HG02610 (cell line): ENCODE data around the gene NR3C2.

Experiments
- ATAC-seq: cut with Tn5 transposase; IDR thresholded peaks from one replicate; pipeline ENCODE4 v1.9.1; 2021; ENCODE audit warnings: mild to moderate bottlenecking, moderate library complexity; ENCODE audit not compliant: unreplicated experiment

Gene NR3C2

DNA sequence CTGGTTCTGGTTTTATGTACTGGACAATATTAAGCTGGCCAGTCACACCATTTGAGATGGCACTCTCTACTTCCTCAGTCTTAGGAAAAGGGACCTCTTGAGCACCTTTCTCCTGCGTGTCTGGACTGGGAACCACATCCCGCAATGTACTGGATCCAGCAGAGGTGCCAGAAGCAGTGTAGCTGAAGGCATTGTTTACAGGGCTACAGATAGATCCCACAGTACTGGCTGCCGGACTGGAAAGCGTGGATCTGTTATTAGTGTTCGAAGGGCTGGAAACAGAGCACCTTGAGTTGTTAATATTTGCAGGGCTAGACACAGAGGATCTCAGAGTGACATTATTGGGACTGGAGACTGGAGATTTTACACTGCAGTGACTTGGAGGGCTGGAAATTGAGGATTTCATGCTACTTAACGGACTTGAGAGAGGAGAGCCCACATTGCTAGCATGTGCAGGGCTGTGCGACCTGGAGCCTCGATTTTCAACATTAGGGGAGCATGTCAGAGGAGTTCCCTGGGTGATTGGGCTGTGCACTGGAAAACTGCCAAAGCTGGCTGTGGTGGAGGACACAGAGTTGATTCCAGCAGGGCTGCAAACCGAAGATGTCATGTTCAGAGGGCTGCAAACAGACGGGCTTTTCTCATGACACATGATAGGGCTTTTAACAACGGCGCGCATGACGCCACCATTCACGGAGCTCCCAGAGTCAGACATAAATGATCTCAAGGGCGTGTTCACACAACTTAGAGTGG is 6.4 kb downstream of the NR3C2 start:
- no peak for ATAC-seq

DNA sequence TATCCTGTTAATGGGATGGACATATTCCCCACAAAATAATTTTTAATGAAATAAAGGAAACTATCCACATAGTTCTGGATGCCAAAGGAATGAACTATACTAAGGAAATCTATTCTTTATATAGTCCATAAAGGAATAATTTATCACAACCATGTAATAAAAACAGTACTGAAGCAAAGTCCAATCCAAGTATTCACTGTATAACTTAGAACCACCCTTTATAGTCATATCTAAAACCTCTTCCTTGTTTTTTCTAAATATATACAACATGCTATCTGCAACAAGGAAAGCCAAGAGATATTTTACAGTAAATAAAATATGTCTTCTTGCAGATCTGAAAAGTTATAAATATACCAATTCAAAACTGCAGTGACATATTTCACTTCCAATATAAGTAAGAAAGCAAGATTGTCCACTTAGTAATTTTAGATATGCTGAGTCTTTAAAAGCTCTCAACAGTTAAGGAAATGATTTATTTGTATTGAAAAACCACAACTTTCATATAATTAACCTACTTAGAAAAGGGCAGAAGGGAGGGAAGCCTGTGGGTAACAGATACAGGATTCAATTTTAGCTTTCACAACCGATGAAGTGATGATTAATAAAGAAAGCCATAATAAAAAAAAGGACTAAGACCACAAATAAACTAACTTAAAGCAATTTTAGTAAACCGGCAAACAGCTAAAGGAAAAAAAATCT is 8.0 kb downstream of the NR3C2 start:
- no peak for ATAC-seq

DNA sequence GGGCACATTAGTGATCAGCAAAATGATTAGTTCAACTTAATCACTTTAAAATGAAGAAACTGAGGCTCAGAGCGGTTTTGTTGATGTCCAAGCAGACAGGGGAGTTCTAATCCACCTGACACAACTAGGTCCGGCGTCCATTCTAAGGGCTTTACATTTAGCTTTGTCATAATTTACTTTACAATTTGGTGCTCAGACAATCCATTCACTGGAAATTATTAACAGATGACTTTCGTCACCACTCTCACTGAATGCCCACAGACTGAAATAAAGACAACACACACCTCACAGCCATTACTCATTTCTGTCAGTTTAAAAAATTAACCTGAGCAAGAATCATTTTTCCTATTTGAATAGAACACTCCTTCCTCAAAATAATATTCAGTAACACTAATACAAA is 10.8 kb downstream of the NR3C2 start:
- ATAC-seq = no peak

DNA sequence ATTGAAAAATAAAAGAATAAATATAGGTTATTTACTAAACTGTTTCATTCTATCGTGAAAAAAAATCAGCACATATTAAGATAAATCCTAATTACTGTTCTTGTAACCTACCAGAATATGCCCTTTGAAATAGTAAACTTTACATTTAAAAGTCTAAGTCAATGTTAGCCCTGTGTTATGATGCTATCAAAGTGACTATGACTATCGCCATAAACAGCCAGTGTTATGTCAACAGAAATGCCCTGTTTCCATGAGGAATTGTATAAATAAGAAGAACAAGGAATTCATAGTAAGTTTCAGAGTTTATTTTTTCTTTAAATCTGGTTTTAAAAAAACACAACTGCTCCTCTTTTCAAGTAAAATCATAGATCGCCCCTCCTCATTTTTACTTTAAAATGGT is 11.4 kb downstream of the NR3C2 start:
- ATAC-seq = no peak

DNA sequence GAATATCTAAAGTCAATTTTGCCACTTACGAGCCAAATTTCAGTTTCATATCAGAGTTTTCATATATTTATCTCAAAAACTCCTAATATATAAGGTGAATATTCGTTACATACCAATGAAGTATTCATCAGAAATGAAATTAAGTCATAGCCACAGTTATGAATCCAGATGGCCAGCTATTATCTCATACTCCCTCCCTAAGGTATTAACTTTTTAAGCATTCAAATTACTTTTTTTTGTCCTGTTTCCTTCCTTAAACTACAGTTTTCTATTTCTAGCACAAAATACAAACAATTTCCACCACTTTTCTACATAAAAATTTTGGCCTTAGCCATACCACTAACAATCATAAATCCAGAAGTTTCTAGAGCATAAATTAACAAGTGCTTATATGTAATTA is 13.0 kb downstream of the NR3C2 start:
- no peak for ATAC-seq

DNA sequence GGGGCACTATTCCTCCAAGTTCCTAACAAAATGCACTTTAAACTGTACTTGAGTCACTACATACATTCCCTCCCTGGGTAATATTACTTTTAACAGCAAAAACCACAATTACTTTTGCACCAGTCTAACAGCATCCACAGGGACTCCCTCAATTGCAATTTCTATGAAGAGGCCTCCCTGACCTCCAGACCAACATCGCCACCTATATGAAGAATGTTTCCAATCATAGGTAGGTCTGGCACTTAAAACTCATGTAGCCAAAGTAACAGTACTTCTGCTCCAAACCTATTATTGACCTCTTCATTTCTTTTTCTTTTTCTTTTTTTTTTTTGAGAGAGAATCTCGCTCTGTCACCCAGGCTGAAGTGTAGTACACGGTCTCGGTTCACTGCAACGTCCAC is 15.6 kb downstream of the NR3C2 start:
- no peak for ATAC-seq

DNA sequence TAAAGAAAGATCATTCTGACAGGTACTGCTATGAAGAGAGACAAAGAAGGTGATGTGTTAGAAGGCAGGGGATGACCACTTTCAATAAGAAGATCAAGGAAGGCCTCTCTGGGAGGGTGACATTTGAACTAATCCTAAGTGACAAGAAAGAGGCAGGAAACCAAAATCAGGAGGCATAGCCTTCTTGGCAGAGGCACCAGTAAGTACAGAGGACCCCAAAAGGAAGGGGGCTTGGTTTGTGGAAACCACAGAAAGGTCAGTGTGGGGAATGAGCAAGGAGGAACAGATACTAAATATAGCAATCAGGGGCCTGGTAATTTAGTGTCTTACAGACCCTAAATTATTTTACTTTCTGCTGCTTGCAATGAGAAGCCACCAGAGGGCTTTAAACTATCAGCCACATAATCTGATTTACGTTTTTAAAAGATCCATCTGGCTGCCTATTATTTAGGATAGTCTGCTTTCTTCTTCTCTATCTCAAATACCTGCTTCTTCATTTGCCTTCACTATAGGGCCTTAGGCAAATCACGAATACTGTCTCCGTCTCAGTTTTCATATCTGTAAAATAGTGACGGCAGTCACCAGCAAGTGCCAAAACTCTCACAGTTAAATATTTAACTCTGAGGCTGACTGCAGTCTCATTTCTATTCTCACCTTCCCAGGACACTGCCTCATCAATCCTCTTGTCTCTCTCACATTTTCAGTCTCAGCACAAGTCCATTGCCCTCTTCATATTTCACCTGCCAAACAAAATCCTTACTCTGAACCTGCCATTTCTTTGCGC is 16.7 kb downstream of the NR3C2 start:
- no peak for ATAC-seq

DNA sequence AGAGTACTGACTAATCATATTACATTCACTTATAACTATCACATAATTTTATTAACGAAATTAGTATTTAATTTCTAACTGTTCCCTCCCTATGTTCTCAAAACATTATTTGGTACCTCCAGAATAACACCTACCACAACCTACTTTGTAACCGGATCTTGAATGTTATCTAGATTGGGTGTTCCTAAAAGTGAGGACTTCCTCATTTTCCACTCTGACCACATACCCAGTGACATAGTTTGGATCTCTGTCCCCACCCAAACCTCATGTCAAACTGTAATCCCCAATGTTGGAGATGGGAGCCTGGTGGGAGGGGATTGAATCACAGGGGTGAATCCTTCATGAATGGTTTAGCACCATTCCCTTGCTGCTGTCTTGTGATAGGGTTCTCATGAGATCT is 21.8 kb downstream of the NR3C2 start:
- no peak for ATAC-seq

DNA sequence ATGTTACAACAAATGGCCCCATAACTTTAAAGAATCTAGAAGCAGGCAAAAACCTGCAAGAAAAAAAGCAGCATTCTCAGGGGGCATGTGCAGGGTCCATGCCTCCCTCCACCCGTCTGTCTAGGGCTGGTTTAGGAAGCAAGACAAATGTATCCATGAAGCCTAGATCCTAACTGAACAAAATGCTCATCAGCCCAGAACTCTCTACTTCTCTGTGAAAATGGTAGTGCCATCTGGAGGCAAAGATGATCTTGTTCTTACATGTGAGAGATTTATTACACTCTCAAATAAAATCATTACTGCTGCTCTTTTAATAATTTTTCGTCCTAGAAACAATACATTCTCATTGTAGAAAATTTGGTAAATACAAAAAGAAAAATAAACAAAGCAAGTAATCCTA is 26.7 kb downstream of the NR3C2 start:
- no peak for ATAC-seq

DNA sequence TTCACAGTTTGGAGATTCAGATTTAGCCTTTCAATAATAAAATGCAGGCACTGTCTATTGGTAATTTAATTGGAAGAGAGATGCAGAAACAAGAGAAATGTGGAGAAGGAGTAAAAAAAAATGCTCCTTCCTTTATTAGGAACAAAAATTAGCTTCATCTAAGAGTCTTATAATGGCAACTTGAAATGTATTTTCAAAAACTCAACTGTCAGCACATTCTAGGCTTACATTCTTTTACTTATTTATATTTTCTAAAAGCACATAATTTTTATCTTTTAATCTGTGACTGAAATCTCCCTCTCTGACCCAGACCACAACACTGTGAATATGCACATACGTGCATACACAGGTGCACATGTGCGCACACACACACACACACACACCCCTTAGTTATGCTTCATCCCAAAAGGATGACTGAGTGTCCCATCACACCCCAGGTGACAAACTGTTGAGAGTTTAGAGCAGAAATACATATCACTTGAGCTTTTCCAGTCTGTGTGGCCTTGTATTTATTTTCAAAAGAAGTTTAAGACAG is 29.7 kb downstream of the NR3C2 start:
- no peak for ATAC-seq

DNA sequence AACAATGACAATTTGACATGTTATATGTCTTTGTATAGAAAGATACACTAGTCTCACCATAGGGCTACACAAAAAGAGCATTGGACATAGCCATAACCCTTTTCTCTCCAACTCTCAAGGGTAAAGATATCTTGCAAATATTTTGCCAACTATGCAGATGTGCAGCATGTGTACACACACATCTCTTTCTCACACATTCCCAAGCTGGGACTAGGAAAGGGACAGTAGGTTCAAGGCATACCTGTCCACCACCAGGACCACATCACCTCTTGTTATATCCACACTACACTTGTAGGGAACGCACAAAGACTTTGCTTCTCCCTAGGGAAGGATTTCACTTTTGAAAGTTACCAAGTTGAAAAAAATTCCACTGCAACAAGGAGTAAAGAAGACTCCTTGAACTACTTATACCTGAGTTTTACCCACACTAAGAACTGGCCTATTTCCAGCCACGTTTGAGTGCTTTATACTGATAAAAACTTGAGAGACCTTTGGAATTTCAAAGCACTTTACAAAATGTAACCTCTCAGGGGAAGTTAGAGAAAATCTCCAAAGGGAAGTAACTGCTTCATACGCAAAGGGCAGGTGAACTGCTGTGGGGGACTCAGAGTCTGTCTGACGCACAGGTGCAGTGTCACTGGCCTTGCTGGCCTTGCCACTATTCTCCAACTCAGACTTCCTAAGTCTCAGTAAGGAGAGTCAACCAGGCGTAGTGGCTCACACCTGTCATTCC is 36.9 kb downstream of the NR3C2 start:
- no peak for ATAC-seq

DNA sequence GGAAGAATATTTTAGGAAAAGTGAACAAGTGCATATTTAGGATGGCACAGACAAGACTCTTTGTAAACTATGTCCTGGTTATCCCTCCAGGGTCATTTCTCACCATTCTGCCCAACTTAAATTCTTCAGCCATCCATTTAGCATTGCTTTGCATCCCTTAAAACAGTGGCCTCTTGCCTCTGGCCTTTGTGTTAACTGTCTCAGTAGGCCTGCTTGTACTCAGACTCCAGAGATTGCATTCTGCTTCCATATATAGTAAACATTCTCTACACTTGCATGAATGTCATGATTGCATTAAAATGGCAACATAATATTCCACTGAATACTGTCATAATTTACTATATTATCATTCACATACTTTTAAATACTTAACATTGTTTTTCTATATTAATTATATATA is 43.2 kb downstream of the NR3C2 start:
- no peak for ATAC-seq

DNA sequence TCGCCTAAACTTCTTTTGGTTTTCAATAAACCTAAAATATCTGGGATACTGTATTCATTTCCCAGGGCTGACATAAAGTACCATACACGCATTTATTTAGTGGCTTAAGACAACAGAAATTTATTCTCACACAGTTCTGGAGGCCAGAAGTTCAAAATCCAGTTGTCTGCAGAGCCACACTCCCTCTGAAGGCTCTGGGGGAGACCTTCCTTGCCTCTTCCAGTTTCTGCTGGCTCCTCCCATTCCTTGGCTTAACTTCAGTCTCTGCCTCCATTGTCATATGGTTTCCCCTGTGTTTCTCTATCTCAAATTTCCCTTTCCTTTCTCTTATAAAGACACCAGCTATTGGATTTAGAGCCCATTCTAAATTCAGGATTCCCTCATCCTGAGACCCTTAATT is 44.4 kb downstream of the NR3C2 start:
- no peak for ATAC-seq

DNA sequence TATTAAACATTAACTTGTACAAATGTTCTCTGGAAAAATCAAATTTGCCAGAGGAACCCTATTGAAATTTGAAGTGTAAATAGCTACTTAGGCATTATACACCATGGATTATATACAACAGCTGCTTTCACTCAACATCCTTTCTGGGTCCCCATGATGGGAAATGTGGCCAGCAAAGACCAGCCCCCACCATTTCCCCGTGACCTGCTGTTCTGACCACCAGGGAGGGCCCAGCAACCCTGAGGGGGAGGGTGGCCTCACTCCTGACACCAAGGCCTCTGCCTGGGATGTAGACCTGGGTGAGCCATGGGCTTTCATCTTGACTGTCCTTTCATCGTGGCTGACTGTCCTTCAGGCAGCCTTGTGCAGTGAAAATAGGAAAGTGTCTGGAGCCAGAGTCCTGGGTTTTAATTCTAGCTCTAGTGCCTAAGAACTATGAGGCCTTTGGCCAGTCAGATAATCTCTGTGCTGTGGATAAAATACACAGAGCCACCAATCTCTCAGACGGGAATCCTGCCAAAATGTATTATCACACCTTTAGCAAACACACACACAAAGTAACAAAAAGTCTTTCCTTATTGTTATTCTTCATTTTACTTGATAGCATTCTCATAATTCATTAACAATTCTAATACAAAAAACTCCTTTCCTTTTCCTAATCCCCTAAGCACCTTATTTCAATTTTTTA is 45.1 kb downstream of the NR3C2 start:
- ATAC-seq = no peak

DNA sequence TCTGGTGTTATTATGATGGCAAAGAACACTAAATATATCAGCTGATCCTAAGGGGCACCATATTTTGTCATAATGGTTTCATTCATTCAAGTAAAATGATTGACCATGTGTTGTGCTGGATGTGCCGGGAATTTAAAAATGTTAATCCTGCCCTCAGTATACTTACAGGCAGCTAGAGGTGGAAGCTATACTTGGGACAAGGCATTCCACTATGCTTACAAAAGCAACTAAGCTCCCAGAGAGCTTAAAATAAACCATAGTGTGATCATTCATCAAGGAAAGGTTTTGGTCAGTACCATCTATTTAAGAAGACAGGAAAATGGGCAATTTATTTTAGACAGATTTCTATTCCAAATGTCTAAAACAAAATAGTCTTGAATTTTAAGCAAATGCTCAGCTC is 46.4 kb downstream of the NR3C2 start:
- ATAC-seq = no peak

DNA sequence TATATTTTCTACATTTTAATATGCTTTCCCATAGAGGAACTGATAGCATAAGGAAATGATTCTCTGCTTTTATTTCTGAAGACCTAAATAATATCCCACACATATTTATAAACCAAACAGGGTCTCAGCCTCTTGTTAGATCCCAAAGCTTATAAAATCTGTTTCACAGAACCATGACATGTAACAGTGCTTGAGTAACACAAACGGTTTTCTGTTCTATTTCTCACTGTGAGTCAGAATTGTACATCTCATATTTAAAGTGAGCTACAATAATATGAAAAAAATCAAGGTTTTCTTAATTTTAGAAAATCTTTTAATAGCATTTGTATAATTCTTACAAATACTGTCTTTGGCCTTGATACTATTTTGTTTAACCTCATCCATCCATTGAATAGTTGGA is 51.2 kb downstream of the NR3C2 start:
- ATAC-seq = no peak

DNA sequence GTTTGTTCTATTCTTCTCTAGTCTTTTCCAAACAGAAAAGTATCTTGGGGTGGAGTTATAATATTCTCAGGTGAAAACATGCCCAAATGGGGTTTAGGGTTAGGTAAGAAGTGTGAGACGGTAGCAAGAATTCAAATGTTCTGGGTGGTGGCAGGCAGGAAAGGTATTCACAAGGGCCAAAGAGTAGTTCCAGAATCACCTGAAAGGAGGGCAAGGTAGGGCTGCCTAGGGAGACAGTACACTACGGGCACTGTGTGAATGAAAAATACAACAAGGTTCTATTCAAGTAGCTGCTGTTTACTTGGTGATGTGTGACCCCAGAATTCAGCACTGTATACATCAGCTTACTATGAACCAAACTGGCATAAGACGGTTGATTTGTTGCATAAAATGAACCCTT is 51.9 kb downstream of the NR3C2 start:
- no peak for ATAC-seq

DNA sequence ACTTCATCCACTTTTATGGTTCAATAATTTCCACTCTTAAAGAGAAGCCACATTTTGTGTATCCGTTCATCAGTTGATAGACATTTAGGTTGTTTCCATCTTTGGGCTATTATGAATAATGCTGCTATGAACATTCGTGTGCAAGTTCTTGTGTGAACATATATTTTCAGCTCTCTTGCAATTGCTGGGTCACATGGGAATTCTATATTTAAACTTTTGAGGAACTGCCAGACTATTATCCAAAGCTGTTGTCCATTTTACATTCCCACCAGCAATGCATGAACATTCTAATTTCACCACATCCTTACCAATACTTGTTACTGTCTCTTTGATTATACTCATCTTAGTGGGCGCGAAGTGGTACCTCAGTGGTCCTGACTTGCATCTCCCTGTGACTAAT is 61.9 kb downstream of the NR3C2 start:
- no peak for ATAC-seq

DNA sequence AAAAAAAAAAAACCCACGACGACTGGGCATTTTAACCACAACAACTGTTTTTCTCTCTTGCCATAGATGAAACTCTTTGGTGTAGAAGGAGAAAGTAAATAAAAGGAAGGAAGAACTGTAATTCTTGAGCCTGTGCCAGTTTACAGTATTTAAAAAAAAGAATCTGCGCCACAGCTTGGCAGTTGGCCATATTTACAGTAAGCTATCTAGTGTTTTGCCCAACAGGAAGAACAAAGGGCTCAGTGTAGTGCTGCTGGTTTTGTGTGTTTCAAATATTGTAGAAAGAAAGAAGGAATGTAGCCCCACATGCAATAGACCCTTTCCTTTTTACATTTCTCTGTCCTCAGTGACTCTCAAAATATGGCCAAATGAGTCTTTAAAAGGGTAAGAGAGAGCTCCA is 66.1 kb downstream of the NR3C2 start:
- ATAC-seq = no peak

DNA sequence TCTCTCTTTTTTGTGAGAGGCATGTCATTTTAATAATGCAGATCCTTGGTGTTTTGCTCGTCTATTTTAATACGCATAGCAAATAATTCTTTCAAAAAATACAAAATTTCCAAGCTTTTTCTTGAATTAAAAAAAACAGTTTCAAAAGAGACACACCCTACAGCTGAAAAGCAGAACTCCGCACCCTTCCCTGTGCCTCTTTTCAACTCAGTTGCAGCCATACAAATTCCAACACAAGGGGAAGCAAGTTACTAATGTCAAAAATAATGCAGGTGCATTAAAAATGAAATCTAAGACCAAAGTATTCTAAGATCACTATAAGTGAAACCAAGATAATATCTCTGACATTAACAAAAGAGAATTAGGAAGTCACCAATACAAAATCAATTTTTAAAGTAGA is 66.6 kb downstream of the NR3C2 start:
- ATAC-seq = no peak
